Measurements from ENCODE around the gene EIF5A2.

EIF5A2 gene

GRCh38 chr3:170869645-170870593, 38.5 kb downstream of the EIF5A2 start, which contains the start of gene RPL22L1:
Gene RPL22L1 (minus strand): TSS chr3:170870195. CDS start chr3:170870167, 28 bp downstream.
- H3K9me3 ChIP-seq (ENCODE audit: control insufficient read depth, low read length): no peaks in the 10 kb centered on the region
- peaks cover 29% of the 10 kb centered on the region for H3K36me3 ChIP-seq (ENCODE audit: control insufficient read depth, insufficient read depth, low read length)
- peak within 1 kb of the TSS; percentile 78 for H3K4me3 ChIP-seq (ENCODE audit: insufficient read depth, low read depth, low read length)
- H3K27me3 ChIP-seq (ENCODE audit: control insufficient read depth, insufficient read depth, low read length, poor library complexity, severe bottlenecking): no peaks in the 10 kb centered on the region
- WGBS, 2 experiments: 0% methylated on average over 59 of the region's 59 CpGs
- H3K27ac ChIP-seq (ENCODE audit: insufficient read depth, low read depth, low read length, poor library complexity, severe bottlenecking): peak within 1 kb of the TSS; percentile 89
- H3K4me1 ChIP-seq (ENCODE audit: control insufficient read depth, insufficient read depth, low read length): peaks cover 14% of the 10 kb centered on the region

- 14 to 27% methylated on average over 2 of the region's 2 CpGs for WGBS, 2 experiments
- Histone ChIP-seq H3K9me3 (ENCODE audit: control insufficient read depth, low read length) (no peaks in the 10 kb centered on the region), H3K27ac (ENCODE audit: insufficient read depth, low read depth, low read length, poor library complexity, severe bottlenecking) (peak overlapping the region; percentile 89), H3K4me3 (ENCODE audit: insufficient read depth, low read depth, low read length) (peak overlapping the region; percentile 78), H3K4me1 (ENCODE audit: control insufficient read depth, insufficient read depth, low read length) (peaks cover 14% of the 10 kb centered on the region), H3K36me3 (ENCODE audit: control insufficient read depth, insufficient read depth, low read length) (peaks cover 29% of the 10 kb centered on the region), H3K27me3 (ENCODE audit: control insufficient read depth, insufficient read depth, low read length, poor library complexity, severe bottlenecking) (no peaks in the 10 kb centered on the region)
These were observed 39.2 kb downstream of the EIF5A2 start for GRCh38 chr3:170869239-170869590.

GRCh38 chr3:170868577-170869238, 39.7 kb downstream of the EIF5A2 start:
- Histone ChIP-seq H3K27ac (ENCODE audit: insufficient read depth, low read depth, low read length, poor library complexity, severe bottlenecking) (no peak overlapping the region), H3K4me3 (ENCODE audit: insufficient read depth, low read depth, low read length) (peak overlapping the region; percentile 78), H3K27me3 (ENCODE audit: control insufficient read depth, insufficient read depth, low read length, poor library complexity, severe bottlenecking) (no peaks in the 10 kb centered on the region), H3K36me3 (ENCODE audit: control insufficient read depth, insufficient read depth, low read length) (peaks cover 29% of the 10 kb centered on the region), H3K4me1 (ENCODE audit: control insufficient read depth, insufficient read depth, low read length) (peaks cover 14% of the 10 kb centered on the region), H3K9me3 (ENCODE audit: control insufficient read depth, low read length) (no peaks in the 10 kb centered on the region)
- WGBS, 2 experiments: 58 to 63% methylated on average over 9 of the region's 9 CpGs

GRCh38 chr3:170867143-170867937, 41.1 kb downstream of the EIF5A2 start:
- WGBS, 2 experiments: 73 to 84% methylated on average over 1 of the region's 1 CpG
- Histone ChIP-seq H3K36me3 (ENCODE audit: control insufficient read depth, insufficient read depth, low read length) (peaks cover 29% of the 10 kb centered on the region), H3K9me3 (ENCODE audit: control insufficient read depth, low read length) (no peaks in the 10 kb centered on the region), H3K4me3 (ENCODE audit: insufficient read depth, low read depth, low read length) (peak overlapping the region; percentile 14), H3K27ac (ENCODE audit: insufficient read depth, low read depth, low read length, poor library complexity, severe bottlenecking) (no peak overlapping the region), H3K4me1 (ENCODE audit: control insufficient read depth, insufficient read depth, low read length) (peaks cover 14% of the 10 kb centered on the region), H3K27me3 (ENCODE audit: control insufficient read depth, insufficient read depth, low read length, poor library complexity, severe bottlenecking) (no peaks in the 10 kb centered on the region)

DNA sequence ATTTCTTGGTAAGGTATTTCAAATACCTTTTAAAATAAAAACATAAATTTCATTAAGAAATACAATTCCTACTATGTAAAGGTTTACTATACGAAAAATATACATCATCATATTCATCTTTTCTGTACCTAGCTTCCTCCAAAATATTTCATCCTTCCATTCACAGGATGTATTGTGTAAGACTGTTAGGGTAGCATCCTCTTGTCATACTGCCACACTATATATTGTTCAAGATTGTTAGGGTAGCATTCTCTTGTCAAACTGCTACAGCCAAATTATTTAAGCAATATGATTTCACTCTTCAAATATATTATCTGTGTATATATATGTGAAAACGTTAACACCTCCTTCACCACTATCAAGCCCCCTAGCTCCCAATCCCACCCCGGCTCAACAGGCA, 41.9 kb downstream of the EIF5A2 start:
- H3K4me3 ChIP-seq (ENCODE audit: insufficient read depth, low read depth, low read length): no peak overlapping the region
- no peaks in the 10 kb centered on the region for H3K9me3 ChIP-seq (ENCODE audit: control insufficient read depth, low read length)
- peaks cover 29% of the 10 kb centered on the region for H3K36me3 ChIP-seq (ENCODE audit: control insufficient read depth, insufficient read depth, low read length)
- H3K27ac ChIP-seq (ENCODE audit: insufficient read depth, low read depth, low read length, poor library complexity, severe bottlenecking): no peak overlapping the region
- WGBS, 2 experiments: 95 to 100% methylated on average over 2 to 3 of the region's 3 CpGs
- no peaks in the 10 kb centered on the region for H3K27me3 ChIP-seq (ENCODE audit: control insufficient read depth, insufficient read depth, low read length, poor library complexity, severe bottlenecking)
- peaks cover 14% of the 10 kb centered on the region for H3K4me1 ChIP-seq (ENCODE audit: control insufficient read depth, insufficient read depth, low read length)

DNA sequence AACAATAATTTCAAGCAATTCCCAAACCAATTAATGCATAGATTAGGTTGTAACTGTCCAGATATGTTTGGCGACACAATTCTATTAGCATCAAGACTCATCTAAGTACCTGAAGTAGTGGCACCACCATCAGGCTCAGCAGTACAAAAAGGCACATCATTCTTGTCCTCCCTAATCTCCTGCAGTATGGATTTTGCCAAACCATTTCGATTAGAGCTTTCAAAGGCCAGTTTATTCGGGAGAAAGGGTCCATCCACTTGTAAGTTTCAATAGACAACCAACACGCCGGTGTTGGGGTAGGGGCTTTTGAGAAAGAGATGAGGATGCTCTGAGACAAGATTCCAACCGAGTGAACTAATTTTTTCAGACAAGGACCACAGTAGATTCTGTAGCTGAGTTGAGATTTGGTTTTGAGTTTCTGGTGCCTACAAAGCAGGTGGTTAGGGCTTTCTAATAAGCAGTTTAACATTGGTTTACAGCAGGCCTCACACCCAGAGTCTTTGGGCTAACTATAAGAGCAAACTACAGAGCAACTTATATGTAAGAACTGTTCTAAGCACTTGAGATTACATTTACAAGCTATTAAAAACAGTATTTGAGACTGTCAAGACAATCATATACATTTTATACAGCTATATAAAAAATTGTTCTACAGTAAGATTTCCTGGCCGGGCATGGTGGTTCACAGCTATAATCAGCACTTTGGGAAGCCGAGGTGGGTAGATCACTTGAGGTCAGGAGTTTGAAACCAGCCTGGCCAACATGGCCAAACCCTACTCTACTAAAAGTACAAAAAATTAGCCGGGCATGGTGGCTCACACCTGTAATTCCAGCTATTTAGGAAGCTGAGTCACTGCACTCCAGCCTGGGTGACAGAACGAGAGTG, 43.0 kb downstream of the EIF5A2 start:
- Histone ChIP-seq H3K4me3 (ENCODE audit: insufficient read depth, low read depth, low read length) (no peak overlapping the region), H3K27ac (ENCODE audit: insufficient read depth, low read depth, low read length, poor library complexity, severe bottlenecking) (no peak overlapping the region), H3K9me3 (ENCODE audit: control insufficient read depth, low read length) (no peaks in the 10 kb centered on the region), H3K36me3 (ENCODE audit: control insufficient read depth, insufficient read depth, low read length) (peaks cover 29% of the 10 kb centered on the region), H3K4me1 (ENCODE audit: control insufficient read depth, insufficient read depth, low read length) (peaks cover 14% of the 10 kb centered on the region), H3K27me3 (ENCODE audit: control insufficient read depth, insufficient read depth, low read length, poor library complexity, severe bottlenecking) (no peaks in the 10 kb centered on the region)
- 93 to 95% methylated on average over 10 of the region's 10 CpGs for WGBS, 2 experiments

GRCh38 chr3:170864525-170865208, 43.8 kb downstream of the EIF5A2 start:
- H3K27ac ChIP-seq (ENCODE audit: insufficient read depth, low read depth, low read length, poor library complexity, severe bottlenecking): no peak overlapping the region
- peaks cover 29% of the 10 kb centered on the region for H3K36me3 ChIP-seq (ENCODE audit: control insufficient read depth, insufficient read depth, low read length)
- no peaks in the 10 kb centered on the region for H3K9me3 ChIP-seq (ENCODE audit: control insufficient read depth, low read length)
- 90 to 93% methylated on average over 6 of the region's 6 CpGs for WGBS, 2 experiments
- no peak overlapping the region for H3K4me3 ChIP-seq (ENCODE audit: insufficient read depth, low read depth, low read length)
- peaks cover 14% of the 10 kb centered on the region for H3K4me1 ChIP-seq (ENCODE audit: control insufficient read depth, insufficient read depth, low read length)
- no peaks in the 10 kb centered on the region for H3K27me3 ChIP-seq (ENCODE audit: control insufficient read depth, insufficient read depth, low read length, poor library complexity, severe bottlenecking)

GRCh38 chr3:170863816-170864215, 44.6 kb downstream of the EIF5A2 start:
- WGBS, 2 experiments: 90 to 93% methylated on average over 4 of the region's 4 CpGs
- Histone ChIP-seq H3K4me1 (ENCODE audit: control insufficient read depth, insufficient read depth, low read length) (peaks cover 14% of the 10 kb centered on the region), H3K36me3 (ENCODE audit: control insufficient read depth, insufficient read depth, low read length) (peaks cover 29% of the 10 kb centered on the region), H3K4me3 (ENCODE audit: insufficient read depth, low read depth, low read length) (no peak overlapping the region), H3K27ac (ENCODE audit: insufficient read depth, low read depth, low read length, poor library complexity, severe bottlenecking) (no peak overlapping the region), H3K27me3 (ENCODE audit: control insufficient read depth, insufficient read depth, low read length, poor library complexity, severe bottlenecking) (no peaks in the 10 kb centered on the region), H3K9me3 (ENCODE audit: control insufficient read depth, low read length) (no peaks in the 10 kb centered on the region)

Data from ectodermal cell (in vitro differentiated cells).